H1 (cell line): ENCODE measurements around the gene ASIP.

ENCODE experiments used
- NANOG ChIP-seq: IDR thresholded peaks from 2 replicates; pipeline ENCODE4 v1.6.1; 2011; ENCODE audit warnings: low read length, low read depth, mild to moderate bottlenecking, inconsistent platforms; ENCODE audit not compliant: insufficient read depth, poor library complexity, severe bottlenecking
- POLR2A ChIP-seq, 2 experiments: IDR thresholded peaks; 1 replicate in 1 of 2; 2 replicates in 1 of 2; pipeline ENCODE4 v1.6.1; 2011; ENCODE audit warnings: low read depth in 2 of 2, low read length in 2 of 2, mild to moderate bottlenecking in 2 of 2; ENCODE audit errors: control extremely low read depth in 1 of 2
- POLR2AphosphoS5 ChIP-seq: IDR thresholded peaks from 2 replicates; pipeline ENCODE4 v1.6.1; 2011; ENCODE audit warnings: low read depth, low read length
- SIX5 ChIP-seq: IDR thresholded peaks from 2 replicates; pipeline ENCODE4 v1.6.1; 2011; ENCODE audit warnings: mild to moderate bottlenecking, low read depth, low read length
- TF ChIP-seq, protein P1 (sequence below): IDR thresholded peaks from 2 replicates; pipeline ENCODE4 v1.6.1; 2012; ENCODE audit warnings: low read length, inconsistent platforms
- TF ChIP-seq, protein P2 (sequence below), 3 experiments: IDR thresholded peaks; 1 replicate in 2 of 3; 2 replicates in 1 of 3; pipeline versions ENCODE4 v1.5.1 to v1.6.1; 2011; ENCODE audit warnings: low read length in 3 of 3, mild to moderate bottlenecking in 3 of 3, inconsistent platforms in 2 of 3, low read depth in 1 of 3, moderate library complexity in 1 of 3; ENCODE audit not compliant: insufficient read depth in 1 of 3; ENCODE audit errors: control extremely low read depth in 1 of 3

DNA sequence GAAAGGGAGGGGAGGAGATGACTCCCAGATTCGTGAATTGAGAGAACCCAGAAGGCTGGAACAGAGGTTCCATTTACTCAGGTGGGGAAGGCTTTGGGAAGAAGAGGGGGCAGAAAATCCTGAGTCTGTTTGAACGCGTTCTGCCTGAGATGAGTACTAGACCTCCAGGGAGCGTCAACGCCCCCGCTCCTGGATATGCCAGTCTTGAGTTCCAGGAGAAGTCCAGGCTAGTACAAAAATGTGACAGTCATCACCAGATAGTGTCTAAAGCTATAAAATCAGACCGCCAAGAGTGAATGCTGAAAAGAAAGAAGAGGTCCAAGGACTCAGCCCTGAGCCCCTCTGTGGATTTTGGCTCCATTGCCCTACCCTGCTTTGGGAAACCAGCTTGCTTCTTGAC, 53.3 kb downstream of the ASIP start:
- TF ChIP-seq, protein P1, sequence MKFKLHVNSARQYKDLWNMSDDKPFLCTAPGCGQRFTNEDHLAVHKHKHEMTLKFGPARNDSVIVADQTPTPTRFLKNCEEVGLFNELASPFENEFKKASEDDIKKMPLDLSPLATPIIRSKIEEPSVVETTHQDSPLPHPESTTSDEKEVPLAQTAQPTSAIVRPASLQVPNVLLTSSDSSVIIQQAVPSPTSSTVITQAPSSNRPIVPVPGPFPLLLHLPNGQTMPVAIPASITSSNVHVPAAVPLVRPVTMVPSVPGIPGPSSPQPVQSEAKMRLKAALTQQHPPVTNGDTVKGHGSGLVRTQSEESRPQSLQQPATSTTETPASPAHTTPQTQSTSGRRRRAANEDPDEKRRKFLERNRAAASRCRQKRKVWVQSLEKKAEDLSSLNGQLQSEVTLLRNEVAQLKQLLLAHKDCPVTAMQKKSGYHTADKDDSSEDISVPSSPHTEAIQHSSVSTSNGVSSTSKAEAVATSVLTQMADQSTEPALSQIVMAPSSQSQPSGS = no peak
- TF ChIP-seq POLR2A (IDR thresholded peaks at IDR 0.05; ENCODE audit: control extremely low read depth in 1 of 2, low read depth in 2 of 2, low read length in 2 of 2) (no peak), POLR2AphosphoS5 (no peak), NANOG (no peak), SIX5 (no peak)
- TF ChIP-seq, protein P2, sequence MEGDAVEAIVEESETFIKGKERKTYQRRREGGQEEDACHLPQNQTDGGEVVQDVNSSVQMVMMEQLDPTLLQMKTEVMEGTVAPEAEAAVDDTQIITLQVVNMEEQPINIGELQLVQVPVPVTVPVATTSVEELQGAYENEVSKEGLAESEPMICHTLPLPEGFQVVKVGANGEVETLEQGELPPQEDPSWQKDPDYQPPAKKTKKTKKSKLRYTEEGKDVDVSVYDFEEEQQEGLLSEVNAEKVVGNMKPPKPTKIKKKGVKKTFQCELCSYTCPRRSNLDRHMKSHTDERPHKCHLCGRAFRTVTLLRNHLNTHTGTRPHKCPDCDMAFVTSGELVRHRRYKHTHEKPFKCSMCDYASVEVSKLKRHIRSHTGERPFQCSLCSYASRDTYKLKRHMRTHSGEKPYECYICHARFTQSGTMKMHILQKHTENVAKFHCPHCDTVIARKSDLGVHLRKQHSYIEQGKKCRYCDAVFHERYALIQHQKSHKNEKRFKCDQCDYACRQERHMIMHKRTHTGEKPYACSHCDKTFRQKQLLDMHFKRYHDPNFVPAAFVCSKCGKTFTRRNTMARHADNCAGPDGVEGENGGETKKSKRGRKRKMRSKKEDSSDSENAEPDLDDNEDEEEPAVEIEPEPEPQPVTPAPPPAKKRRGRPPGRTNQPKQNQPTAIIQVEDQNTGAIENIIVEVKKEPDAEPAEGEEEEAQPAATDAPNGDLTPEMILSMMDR (IDR thresholded peaks at IDR 0.05; ENCODE audit: control extremely low read depth in 1 of 3, insufficient read depth in 1 of 3, low read depth in 1 of 3, low read length in 3 of 3) = no peak
